Measurements from ENCODE around the gene ENDOD1. TPM values are rescaled to one million over a fixed set of nuclear protein-coding genes. Genes with fewer than 3 reads are reported as not detected.
A peak's percentile ranks its signal among the peaks of the same experiment; 100 is the strongest.

Gene ENDOD1
- total RNA-seq, 1 donor from 2014 or later, result 39.7 TPM

- no peak for DNase-seq
Observed at GRCh38 chr11:95144313-95145235, 54.9 kb downstream of the ENDOD1 start.

GRCh38 chr11:95145430-95146060 is 55.9 kb downstream of the ENDOD1 start:
- DNase-seq, result no peak

GRCh38 chr11:95147364-95147905 is 57.8 kb downstream of the ENDOD1 start:
- peak; percentile 85 for DNase-seq

- DNase-seq, result no peak
Observed at GRCh38 chr11:95148406-95148805, 58.8 kb downstream of the ENDOD1 start.

- DNase-seq, result no peak
Observed at GRCh38 chr11:95148938-95149337, 59.3 kb downstream of the ENDOD1 start.

- peak; percentile 27 for DNase-seq
Observed at GRCh38 chr11:95149651-95150364, 60.2 kb downstream of the ENDOD1 start.

GRCh38 chr11:95150956-95151684 is 61.5 kb downstream of the ENDOD1 start:
- peak; percentile 93 for DNase-seq

- DNase-seq, result no peak
Observed at GRCh38 chr11:95152876-95153856, 63.5 kb downstream of the ENDOD1 start.

- no peak for DNase-seq
Observed at GRCh38 chr11:95153857-95154246, 64.2 kb downstream of the ENDOD1 start.

GRCh38 chr11:95154514-95154913 is 64.9 kb downstream of the ENDOD1 start:
- peak; percentile 27 for DNase-seq

GRCh38 chr11:95155385-95155784 is 65.7 kb downstream of the ENDOD1 start:
- no peak for DNase-seq

- DNase-seq, result no peak
Observed at GRCh38 chr11:95156133-95156721, 66.6 kb downstream of the ENDOD1 start.

GRCh38 chr11:95156916-95157541 is 67.4 kb downstream of the ENDOD1 start:
- DNase-seq, result peak; percentile 58

GRCh38 chr11:95157824-95158223 is 68.2 kb downstream of the ENDOD1 start:
- DNase-seq, result no peak

GRCh38 chr11:95161248-95161647 is 71.6 kb downstream of the ENDOD1 start:
- no peak for DNase-seq

- no peak for DNase-seq
Observed at GRCh38 chr11:95163106-95163505, 73.5 kb downstream of the ENDOD1 start.

GRCh38 chr11:95165638-95166037 is 76.0 kb downstream of the ENDOD1 start:
- DNase-seq, result no peak

- no peak for DNase-seq
Observed at GRCh38 chr11:95166781-95167180, 77.1 kb downstream of the ENDOD1 start.

GRCh38 chr11:95170294-95170693 is 80.6 kb downstream of the ENDOD1 start:
- no peak for DNase-seq

Measured in skin of body (tissue), 2 donors.